Measurements from ENCODE around the gene KLF15.

The KLF15 gene

GRCh38 chr3:126355777-126356372 is 1.3 kb downstream of the KLF15 start:
- Histone ChIP-seq H3K36me3 (ENCODE audit: control insufficient read depth, low read length) (no peaks in the 10 kb centered on the region), H3K4me2 (ENCODE audit: low read length) (peak overlapping the region; percentile 97), H3K9me3 (ENCODE audit: control insufficient read depth, insufficient read depth, low read length) (no peaks in the 10 kb centered on the region), H3K9me2 (replicated peaks; ENCODE audit: control insufficient read depth, low read length) (no peaks in the 10 kb centered on the region), H3K4me3 (ENCODE audit: low read length) (peak overlapping the region; percentile 77), H3K27ac (ENCODE audit: low read depth, low read length) (peak overlapping the region; percentile 94), H3K27me3 (ENCODE audit: control insufficient read depth, low read length) (peaks cover 21% of the 10 kb centered on the region), H3K79me2 (ENCODE audit: control insufficient read depth, low read length) (no peaks in the 10 kb centered on the region), H4K20me1 (ENCODE audit: control insufficient read depth, insufficient read depth, low read depth, low read length) (no peaks in the 10 kb centered on the region), H3F3A (ENCODE audit: control insufficient read depth, insufficient read depth) (peaks cover 8% of the 10 kb centered on the region), H3K4me1 (ENCODE audit: control insufficient read depth, low read length) (peaks cover 45% of the 10 kb centered on the region)
- TF ChIP-seq CTCF (IDR thresholded peaks at IDR 0.05; ENCODE audit: low read depth, low read length, poor library complexity, severe bottlenecking): no peak
- no peak for TF ChIP-seq EZH2phosphoT487 (IDR thresholded peaks at IDR 0.05; ENCODE audit: borderline replicate concordance, low read length)

DNA sequence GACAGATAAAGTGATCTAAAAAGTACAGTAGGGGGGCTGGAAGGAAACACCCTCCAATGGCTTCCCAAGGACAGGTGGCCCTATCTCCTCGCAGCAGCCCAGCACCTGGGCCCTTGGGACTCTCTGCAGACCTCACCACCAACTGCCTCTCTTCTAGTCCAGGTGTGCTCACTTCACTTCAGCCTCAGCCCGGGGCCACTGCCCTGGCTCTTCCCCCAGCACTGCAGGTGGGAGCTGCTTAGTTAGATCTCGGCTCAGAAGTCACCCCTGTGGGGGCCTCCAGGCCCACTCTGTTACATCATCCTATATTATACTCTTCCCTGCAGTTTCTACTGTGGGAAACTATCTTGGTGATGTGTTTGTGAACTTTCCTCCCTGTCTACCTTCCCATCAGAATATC is 2.0 kb downstream of the KLF15 start:
- peak overlapping the region; percentile 77 for H3K4me3 ChIP-seq (ENCODE audit: low read length)
- H3K9me3 ChIP-seq (ENCODE audit: control insufficient read depth, insufficient read depth, low read length): no peaks in the 10 kb centered on the region
- H3K27ac ChIP-seq (ENCODE audit: low read depth, low read length): peak overlapping the region; percentile 94

GRCh38 chr3:126354776-126355175 is 2.4 kb downstream of the KLF15 start:
- Histone ChIP-seq H4K20me1 (ENCODE audit: control insufficient read depth, insufficient read depth, low read depth, low read length) (no peaks in the 10 kb centered on the region), H3K9me2 (replicated peaks; ENCODE audit: control insufficient read depth, low read length) (no peaks in the 10 kb centered on the region), H3K4me2 (ENCODE audit: low read length) (peak overlapping the region; percentile 97), H3K79me2 (ENCODE audit: control insufficient read depth, low read length) (no peaks in the 10 kb centered on the region), H3K9me3 (ENCODE audit: control insufficient read depth, insufficient read depth, low read length) (no peaks in the 10 kb centered on the region), H3K4me3 (ENCODE audit: low read length) (peak overlapping the region; percentile 77), H3F3A (ENCODE audit: control insufficient read depth, insufficient read depth) (peaks cover 8% of the 10 kb centered on the region), H3K36me3 (ENCODE audit: control insufficient read depth, low read length) (no peaks in the 10 kb centered on the region), H3K4me1 (ENCODE audit: control insufficient read depth, low read length) (peaks cover 55% of the 10 kb centered on the region), H3K27me3 (ENCODE audit: control insufficient read depth, low read length) (peaks cover 21% of the 10 kb centered on the region), H3K27ac (ENCODE audit: low read depth, low read length) (peak overlapping the region; percentile 94)
- TF ChIP-seq EZH2phosphoT487 (IDR thresholded peaks at IDR 0.05; ENCODE audit: borderline replicate concordance, low read length) (no peak), CTCF (IDR thresholded peaks at IDR 0.05; ENCODE audit: low read depth, low read length, poor library complexity, severe bottlenecking) (no peak)

More for the DNA sequence above, 2.0 kb downstream of the KLF15 start:
- Histone ChIP-seq H4K20me1 (ENCODE audit: control insufficient read depth, insufficient read depth, low read depth, low read length) (no peaks in the 10 kb centered on the region), H3K4me1 (ENCODE audit: control insufficient read depth, low read length) (peaks cover 51% of the 10 kb centered on the region), H3F3A (ENCODE audit: control insufficient read depth, insufficient read depth) (peaks cover 8% of the 10 kb centered on the region), H3K27me3 (ENCODE audit: control insufficient read depth, low read length) (peaks cover 21% of the 10 kb centered on the region), H3K36me3 (ENCODE audit: control insufficient read depth, low read length) (no peaks in the 10 kb centered on the region), H3K9me2 (replicated peaks; ENCODE audit: control insufficient read depth, low read length) (no peaks in the 10 kb centered on the region), H3K79me2 (ENCODE audit: control insufficient read depth, low read length) (no peaks in the 10 kb centered on the region), H3K4me2 (ENCODE audit: low read length) (peak overlapping the region; percentile 97)
- TF ChIP-seq EZH2phosphoT487 (IDR thresholded peaks at IDR 0.05; ENCODE audit: borderline replicate concordance, low read length): no peak
- TF ChIP-seq CTCF (IDR thresholded peaks at IDR 0.05; ENCODE audit: low read depth, low read length, poor library complexity, severe bottlenecking): no peak
